Neural crest cell (in vitro differentiated cells): Measurements from ENCODE around the gene NOL9. TPM values are rescaled to one million over a fixed set of nuclear protein-coding genes. Genes with fewer than 3 reads are reported as not detected.

ENCODE experiments used
- DNase-seq: peaks from one replicate; pipeline ENCODE4 v3.0.0; 2021; ENCODE audit warnings: low read depth, mixed read lengths, low spot score
- H3K27ac Mint-ChIP-seq: one replicate; pipeline ENCODE4 v1.8.0; 2021; ENCODE audit warnings: mild to moderate bottlenecking, mixed read lengths; ENCODE audit not compliant: unreplicated experiment
- H3K27me3 Mint-ChIP-seq: 2 replicates; pipeline ENCODE4 v1.8.0; 2021; ENCODE audit warnings: low read depth, mild to moderate bottlenecking, mixed read lengths
- H3K36me3 Mint-ChIP-seq: 2 replicates; pipeline ENCODE4 v1.8.0; 2021; ENCODE audit warnings: low read depth, mild to moderate bottlenecking, mixed read lengths
- H3K4me1 Mint-ChIP-seq: 2 replicates; pipeline ENCODE4 v1.8.0; 2021; ENCODE audit warnings: mixed read lengths
- H3K4me3 Mint-ChIP-seq: one replicate; pipeline ENCODE4 v1.8.0; 2021; ENCODE audit warnings: mild to moderate bottlenecking, mixed read lengths
- H3K9me3 Mint-ChIP-seq: 2 replicates; pipeline ENCODE4 v1.8.0; 2021; ENCODE audit warnings: mixed read lengths
- CTCF ChIP-seq: fragments of 200-600 bp; sonication (generic); conservative IDR thresholded peaks from 2 replicates; pipeline ENCODE4 v1.5.0; 2021; ENCODE audit warnings: antibody characterized with exemption, mild to moderate bottlenecking
- total RNA-seq: library from RNA; stranded (reverse); gene quantifications from 2 replicates; pipeline ENCODE4 v1.2.1, GENCODE V29; 2021

The NOL9 gene
- total RNA-seq, 1 donor from 2014 or later = 47.2 TPM

GRCh38 chr1:6557597-6557996 lies 3.3 kb upstream of the NOL9 start:
- no peak for DNase-seq
- Mint-ChIP-seq H3K27me3 (peaks cover 13% of the 10 kb centered on the region), H3K36me3 (no peaks in the 10 kb centered on the region), H3K4me1 (peaks cover 13% of the 10 kb centered on the region), H3K4me3 (no peak overlapping the region), H3K9me3 (peaks cover 4% of the 10 kb centered on the region), H3K27ac (no peak overlapping the region)
- no peak for TF ChIP-seq CTCF

GRCh38 chr1:6554907-6555778 lies 830 bp upstream of the NOL9 start, which contains the start of gene TAS1R1:
Gene TAS1R1, plus strand, starts transcription at chr1:6555307. Its CDS starts 67 bp downstream, at chr1:6555374.
- H3K27ac Mint-ChIP-seq = no peak within 1 kb of the TSS
- DNase-seq = no peak
- TF ChIP-seq CTCF = no peak
- H3K4me1 Mint-ChIP-seq = peaks cover 13% of the 10 kb centered on the region
- H3K4me3 Mint-ChIP-seq = peak within 1 kb of the TSS; percentile 73
- peaks cover 1% of the 10 kb centered on the region for H3K27me3 Mint-ChIP-seq
- no peaks in the 10 kb centered on the region for H3K9me3 Mint-ChIP-seq
- no peaks in the 10 kb centered on the region for H3K36me3 Mint-ChIP-seq

GRCh38 chr1:6547301-6547700 lies 7.0 kb downstream of the NOL9 start:
- H3K27me3 Mint-ChIP-seq = no peaks in the 10 kb centered on the region
- no peak for TF ChIP-seq CTCF
- H3K4me1 Mint-ChIP-seq = no peaks in the 10 kb centered on the region
- no peak for DNase-seq
- H3K4me3 Mint-ChIP-seq = no peak overlapping the region
- H3K9me3 Mint-ChIP-seq = no peaks in the 10 kb centered on the region
- H3K36me3 Mint-ChIP-seq = peaks cover 11% of the 10 kb centered on the region
- no peak overlapping the region for H3K27ac Mint-ChIP-seq

GRCh38 chr1:6546326-6546725 lies 8.0 kb downstream of the NOL9 start:
- Mint-ChIP-seq H3K4me3 (no peak overlapping the region), H3K36me3 (peaks cover 15% of the 10 kb centered on the region)
- TF ChIP-seq CTCF = no peak

GRCh38 chr1:6545276-6546112 lies 8.8 kb downstream of the NOL9 start:
- no peak overlapping the region for H3K27ac Mint-ChIP-seq
- DNase-seq = no peak
- H3K4me1 Mint-ChIP-seq = no peaks in the 10 kb centered on the region
- no peaks in the 10 kb centered on the region for H3K9me3 Mint-ChIP-seq
- H3K27me3 Mint-ChIP-seq = no peaks in the 10 kb centered on the region
- no peak for TF ChIP-seq CTCF
- no peak overlapping the region for H3K4me3 Mint-ChIP-seq
- peaks cover 15% of the 10 kb centered on the region for H3K36me3 Mint-ChIP-seq

More at GRCh38 chr1:6546326-6546725, 8.0 kb downstream of the NOL9 start:
- Mint-ChIP-seq H3K4me1 (no peaks in the 10 kb centered on the region), H3K9me3 (no peaks in the 10 kb centered on the region), H3K27ac (no peak overlapping the region), H3K27me3 (no peaks in the 10 kb centered on the region)
- DNase-seq = no peak
